Upper lobe of right lung (tissue), 1 donor: ENCODE results near the gene CLPTM1L. TPM values are rescaled to one million over a fixed set of nuclear protein-coding genes. Genes with fewer than 3 reads are reported as not detected.
A peak's percentile ranks its signal among the peaks of the same experiment; 100 is the strongest.

Source experiments
- ATAC-seq: fragments of 200-7000 bp; cut with Tn5 transposase; one replicate; pipeline ENCODE4 v1.9.1; 2020; ENCODE audit warnings: mild to moderate bottlenecking, moderate library complexity
- DNase-seq: peaks from one replicate; pipeline ENCODE4 v3.0.0-alpha.2; 2020
- H3K27ac ChIP-seq: fragments of 200-600 bp; one replicate; pipeline ENCODE4 v1.8.0; 2022
- H3K27me3 ChIP-seq: fragments of 200-600 bp; one replicate; pipeline ENCODE4 v1.8.0; 2022; ENCODE audit warnings: mild to moderate bottlenecking
- H3K36me3 ChIP-seq: fragments of 200-600 bp; one replicate; pipeline ENCODE4 v1.8.0; 2022
- H3K4me1 ChIP-seq: fragments of 200-600 bp; one replicate; pipeline ENCODE4 v1.8.0; 2022
- H3K4me3 ChIP-seq: fragments of 200-600 bp; one replicate; pipeline ENCODE4 v1.8.0; 2022; ENCODE audit warnings: mild to moderate bottlenecking
- H3K9me3 ChIP-seq: fragments of 200-600 bp; one replicate; pipeline ENCODE4 v1.8.0; 2022
- intact Hi-C: fragments of 100-400 bp; cut with DNase I; formaldehyde crosslinking; loops from one replicate; pipeline ENCODE4 v1.11.0; 2022
- total RNA-seq: library from RNA; stranded (reverse); fragmentation: NEBNext Ultra II Directional; extraction: Animal tissue kit (Norgen Biotek cat#: 25700); gene quantifications from one replicate; pipeline ENCODE4 v1.2.1, GENCODE V29; 2021
- TF ChIP-seq, protein P1 (sequence below): fragments of 200-600 bp; IDR thresholded peaks from one replicate; pipeline ENCODE4 v1.8.0; 2022; ENCODE audit warnings: antibody characterized with exemption
- donor health status: DM: no; HTN: yes; CAD: no; lungs with severe emphysema.

The CLPTM1L gene
- total RNA-seq, 1 donor from 2014 or later, result 153 TPM

DNA sequence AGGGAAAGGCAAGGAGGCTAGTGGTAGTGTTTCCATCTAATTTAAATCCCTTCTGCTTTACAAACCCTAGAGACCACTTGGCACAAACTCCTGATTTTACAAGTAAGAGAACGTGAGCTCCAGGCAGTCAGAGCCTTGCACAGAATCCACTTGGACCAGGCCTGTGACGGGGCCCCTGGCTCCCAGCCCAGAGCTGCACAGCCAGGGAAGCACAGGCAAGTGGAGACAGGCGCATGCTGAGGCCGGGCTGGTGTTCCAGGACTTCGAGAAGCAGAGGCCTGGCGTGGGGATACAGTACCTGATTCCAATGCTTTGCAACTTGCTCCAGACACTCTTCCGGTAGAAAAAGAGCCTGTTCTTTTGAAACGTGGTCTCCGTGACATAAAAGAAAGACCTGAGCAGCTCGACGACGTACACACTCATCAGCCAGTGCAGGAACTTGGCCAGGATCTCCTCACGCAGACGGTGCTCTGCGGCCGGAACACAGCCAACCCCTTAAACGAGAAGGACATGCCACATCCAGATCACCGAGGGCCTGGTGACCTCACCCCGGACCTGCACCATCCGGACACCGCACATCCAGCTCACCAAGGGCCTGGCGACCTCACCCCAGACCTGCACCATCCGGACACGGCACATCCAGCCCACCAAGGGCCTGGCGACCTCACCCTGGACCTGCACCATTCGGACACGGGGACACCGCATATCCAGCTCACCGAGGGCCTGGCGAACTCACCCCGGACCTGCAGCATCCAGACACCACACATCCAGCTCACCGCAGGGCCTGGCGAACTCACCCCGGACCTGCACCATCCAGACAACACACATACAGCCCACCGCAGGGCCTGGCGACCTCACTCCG, 62.5 kb downstream of the CLPTM1L start:
- DNase-seq, result peak; percentile 50
- Histone ChIP-seq H3K27ac (no peak overlapping the region), H3K4me1 (no peaks in the 10 kb centered on the region), H3K36me3 (no peaks in the 10 kb centered on the region), H3K9me3 (no peaks in the 10 kb centered on the region), H3K27me3 (no peaks in the 10 kb centered on the region), H3K4me3 (no peak overlapping the region)
- ATAC-seq, result no peak
- intact Hi-C loops, result no loop called here
- TF ChIP-seq, protein P1, sequence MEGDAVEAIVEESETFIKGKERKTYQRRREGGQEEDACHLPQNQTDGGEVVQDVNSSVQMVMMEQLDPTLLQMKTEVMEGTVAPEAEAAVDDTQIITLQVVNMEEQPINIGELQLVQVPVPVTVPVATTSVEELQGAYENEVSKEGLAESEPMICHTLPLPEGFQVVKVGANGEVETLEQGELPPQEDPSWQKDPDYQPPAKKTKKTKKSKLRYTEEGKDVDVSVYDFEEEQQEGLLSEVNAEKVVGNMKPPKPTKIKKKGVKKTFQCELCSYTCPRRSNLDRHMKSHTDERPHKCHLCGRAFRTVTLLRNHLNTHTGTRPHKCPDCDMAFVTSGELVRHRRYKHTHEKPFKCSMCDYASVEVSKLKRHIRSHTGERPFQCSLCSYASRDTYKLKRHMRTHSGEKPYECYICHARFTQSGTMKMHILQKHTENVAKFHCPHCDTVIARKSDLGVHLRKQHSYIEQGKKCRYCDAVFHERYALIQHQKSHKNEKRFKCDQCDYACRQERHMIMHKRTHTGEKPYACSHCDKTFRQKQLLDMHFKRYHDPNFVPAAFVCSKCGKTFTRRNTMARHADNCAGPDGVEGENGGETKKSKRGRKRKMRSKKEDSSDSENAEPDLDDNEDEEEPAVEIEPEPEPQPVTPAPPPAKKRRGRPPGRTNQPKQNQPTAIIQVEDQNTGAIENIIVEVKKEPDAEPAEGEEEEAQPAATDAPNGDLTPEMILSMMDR, result no peak

GRCh38 chr5:1281038-1281882, 63.6 kb downstream of the CLPTM1L start:
- intact Hi-C loops, result no loop called here
- Histone ChIP-seq H3K27me3 (no peaks in the 10 kb centered on the region), H3K9me3 (no peaks in the 10 kb centered on the region), H3K36me3 (no peaks in the 10 kb centered on the region), H3K27ac (no peak overlapping the region), H3K4me1 (no peaks in the 10 kb centered on the region), H3K4me3 (no peak overlapping the region)
- peak; percentile 30 for DNase-seq
- TF ChIP-seq, protein P1, result no peak
- no peak for ATAC-seq

- Histone ChIP-seq H3K9me3 (no peaks in the 10 kb centered on the region), H3K36me3 (no peaks in the 10 kb centered on the region), H3K27me3 (no peaks in the 10 kb centered on the region), H3K4me1 (no peaks in the 10 kb centered on the region), H3K4me3 (no peak overlapping the region), H3K27ac (no peak overlapping the region)
- peak; percentile 15 for ATAC-seq
- TF ChIP-seq, protein P1, result no peak
- peak; percentile 59 for DNase-seq
- intact Hi-C loops, result no loop called here
Observed at GRCh38 chr5:1280177-1281037, 64.5 kb downstream of the CLPTM1L start.

GRCh38 chr5:1279443-1280151, 65.3 kb downstream of the CLPTM1L start:
- Histone ChIP-seq H3K27ac (no peak overlapping the region), H3K27me3 (no peaks in the 10 kb centered on the region), H3K9me3 (no peaks in the 10 kb centered on the region), H3K4me3 (no peak overlapping the region), H3K36me3 (no peaks in the 10 kb centered on the region), H3K4me1 (no peaks in the 10 kb centered on the region)
- intact Hi-C loops, result no loop called here
- TF ChIP-seq, protein P1, result no peak
- no peak for ATAC-seq
- peak; percentile 59 for DNase-seq
